H9 (cell line): ENCODE results near the gene EFCAB14. TPM values are rescaled to one million over a fixed set of nuclear protein-coding genes. Genes with fewer than 3 reads are reported as not detected.

Experiments used
- DNase-seq: peaks from one replicate; pipeline ENCODE4 v3.0.0-alpha.2; 2017
- H2AFZ ChIP-seq: one replicate; pipeline ENCODE4 v1.6.1; 2013; ENCODE audit warnings: mild to moderate bottlenecking, low read length, control low read depth, moderate library complexity
- H2AK5ac ChIP-seq: 2 replicates; pipeline ENCODE4 v1.6.1; 2013; ENCODE audit warnings: low read length, control low read depth, mixed read lengths; ENCODE audit not compliant: insufficient read length
- H2BK120ac ChIP-seq: one replicate; pipeline ENCODE4 v1.6.1; 2013; ENCODE audit warnings: low read depth, mild to moderate bottlenecking, low read length, control low read depth, inconsistent platforms; ENCODE audit not compliant: poor library complexity, severe bottlenecking
- H2BK12ac ChIP-seq: 2 replicates; pipeline ENCODE4 v1.6.1; 2013; ENCODE audit warnings: low read length, control low read depth, mixed read lengths, low read depth; ENCODE audit not compliant: insufficient read length
- H2BK15ac ChIP-seq: 2 replicates; pipeline ENCODE4 v1.6.1; 2013; ENCODE audit warnings: low read depth, low read length, control low read depth
- H2BK20ac ChIP-seq: one replicate; pipeline ENCODE4 v1.6.1; 2013; ENCODE audit warnings: low read depth, mild to moderate bottlenecking, low read length, control low read depth, inconsistent platforms; ENCODE audit not compliant: poor library complexity, severe bottlenecking
- H2BK5ac ChIP-seq: 2 replicates; pipeline ENCODE4 v1.6.1; 2013; ENCODE audit warnings: low read length, control low read depth, mixed read lengths; ENCODE audit not compliant: insufficient read length
- H3K14ac ChIP-seq: 2 replicates; pipeline ENCODE4 v1.6.1; 2013; ENCODE audit warnings: low read length, control low read depth; ENCODE audit not compliant: insufficient read depth
- H3K18ac ChIP-seq: 2 replicates; pipeline ENCODE4 v1.6.1; 2013; ENCODE audit warnings: low read depth, mild to moderate bottlenecking, mixed read lengths, low read length, control low read depth; ENCODE audit not compliant: insufficient read length
- H3K23ac ChIP-seq: 2 replicates; pipeline ENCODE4 v1.6.1; 2013; ENCODE audit warnings: low read length, control low read depth, mixed read lengths, low read depth; ENCODE audit not compliant: insufficient read length
- H3K23me2 ChIP-seq: 2 replicates; pipeline ENCODE4 v1.6.1; 2013; ENCODE audit warnings: low read depth, mild to moderate bottlenecking, mixed read lengths, low read length, control low read depth; ENCODE audit not compliant: insufficient read length, poor library complexity, severe bottlenecking
- H3K27ac ChIP-seq: 2 replicates; pipeline ENCODE4 v1.5.1; 2013; ENCODE audit warnings: low read length, control low read depth, mixed read lengths, low read depth; ENCODE audit not compliant: insufficient read length
- H3K27me3 ChIP-seq: 2 replicates; pipeline ENCODE4 v1.6.1; 2013; ENCODE audit warnings: low read length, control low read depth, inconsistent platforms; ENCODE audit not compliant: insufficient read depth
- H3K4ac ChIP-seq: 2 replicates; pipeline ENCODE4 v1.6.1; 2013; ENCODE audit warnings: low read depth, mild to moderate bottlenecking, control low read depth, inconsistent platforms, low read length, moderate library complexity
- H3K4me1 ChIP-seq: 2 replicates; pipeline ENCODE4 v1.6.1; 2013; ENCODE audit warnings: low read length, control low read depth, inconsistent platforms; ENCODE audit not compliant: insufficient read depth
- H3K4me2 ChIP-seq: 2 replicates; pipeline ENCODE4 v1.6.1; 2013; ENCODE audit warnings: low read length, control low read depth, mixed read lengths; ENCODE audit not compliant: insufficient read length, insufficient read depth
- H3K56ac ChIP-seq: 2 replicates; pipeline ENCODE4 v1.6.1; 2013; ENCODE audit warnings: low read depth, mild to moderate bottlenecking, mixed read lengths, low read length, control low read depth; ENCODE audit not compliant: insufficient read length
- H3K79me1 ChIP-seq: 2 replicates; pipeline ENCODE4 v1.6.1; 2013; ENCODE audit warnings: low read depth, mild to moderate bottlenecking, moderate library complexity, low read length, control low read depth, inconsistent platforms; ENCODE audit not compliant: insufficient read depth, poor library complexity, severe bottlenecking
- H3K79me2 ChIP-seq: 2 replicates; pipeline ENCODE4 v1.6.1; 2013; ENCODE audit warnings: low read length, control low read depth, inconsistent platforms; ENCODE audit not compliant: insufficient read depth
- H3K9ac ChIP-seq: 2 replicates; pipeline ENCODE4 v1.6.1; 2013; ENCODE audit warnings: low read length, control low read depth, mixed read lengths; ENCODE audit not compliant: insufficient read length; ENCODE audit errors: extremely low read depth
- H3K9me3 ChIP-seq: one replicate; pipeline ENCODE4 v1.6.1; 2013; ENCODE audit warnings: low read depth, low read length, inconsistent platforms; ENCODE audit not compliant: control insufficient read depth
- H3T11ph ChIP-seq: one replicate; pipeline ENCODE4 v1.6.1; 2013; ENCODE audit warnings: mild to moderate bottlenecking, low read length, control low read depth, inconsistent platforms
- H4K20me1 ChIP-seq: one replicate; pipeline ENCODE4 v1.6.1; 2013; ENCODE audit not compliant: control insufficient read depth, insufficient read length, insufficient read depth
- H4K5ac ChIP-seq: 2 replicates; pipeline ENCODE4 v1.6.1; 2013; ENCODE audit warnings: low read depth, mild to moderate bottlenecking, mixed read lengths, low read length, control low read depth; ENCODE audit not compliant: insufficient read length
- H4K8ac ChIP-seq: replicated peaks from 2 replicates; pipeline ENCODE4 v1.6.1; 2013; ENCODE audit warnings: low read length, control low read depth, mixed read lengths, low read depth; ENCODE audit not compliant: insufficient read length
- H4K91ac ChIP-seq: 2 replicates; pipeline ENCODE4 v1.6.1; 2013; ENCODE audit warnings: low read depth, mild to moderate bottlenecking, moderate library complexity, mixed read lengths, low read length, control low read depth; ENCODE audit not compliant: insufficient read length
- H3K27ac Mint-ChIP-seq, 3 experiments: 2 replicates in 2 of 3; 3 replicates in 1 of 3; pipeline ENCODE4 v1.8.0; 2020 to 2021; ENCODE audit warnings: mixed read lengths in 3 of 3, mild to moderate bottlenecking in 1 of 3, moderate library complexity in 1 of 3
- H3K27me3 Mint-ChIP-seq: 2 replicates; pipeline ENCODE4 v1.8.0; 2021; ENCODE audit warnings: low read depth, mild to moderate bottlenecking, moderate library complexity, mixed read lengths
- H3K36me3 Mint-ChIP-seq, 3 experiments: 2 replicates in 2 of 3; 3 replicates in 1 of 3; pipeline ENCODE4 v1.8.0; 2020 to 2021; ENCODE audit warnings: low read depth in 3 of 3, mixed read lengths in 3 of 3; ENCODE audit not compliant: insufficient read depth in 1 of 3
- H3K4me1 Mint-ChIP-seq, 2 experiments: 2 replicates each; pipeline ENCODE4 v1.8.0; 2020; ENCODE audit warnings: mixed read lengths in 2 of 2
- H3K4me3 Mint-ChIP-seq, 2 experiments: 2 replicates in 1 of 2; 3 replicates in 1 of 2; pipeline ENCODE4 v1.8.0; 2020 to 2021; ENCODE audit warnings: mild to moderate bottlenecking in 2 of 2, mixed read lengths in 2 of 2, moderate library complexity in 1 of 2
- H3K9me3 Mint-ChIP-seq, 2 experiments: 2 replicates in 1 of 2; 3 replicates in 1 of 2; pipeline ENCODE4 v1.8.0; 2020; ENCODE audit warnings: mild to moderate bottlenecking in 2 of 2, mixed read lengths in 2 of 2, moderate library complexity in 1 of 2
- CTCF ChIP-seq: fragments of 200-600 bp; sonication (generic); conservative IDR thresholded peaks from 3 replicates; pipeline ENCODE4 v1.8.0; 2021; ENCODE audit warnings: antibody characterized with exemption, mild to moderate bottlenecking
- WGBS: extraction: QIAGEN DNeasy Blood & Tissue Kit; methylation state at CpG from one replicate; pipeline ENCODE4 v1.1.7; 2013; ENCODE audit warnings: missing lambda C conversion rate, low lambda C conversion rate, mixed read lengths; ENCODE audit not compliant: insufficient read length; ENCODE audit errors: extremely low coverage; 5-methylcytosine and 5-hydroxymethylcytosine counted together
- total RNA-seq: library from RNA; stranded (reverse); gene quantifications from 2 replicates; pipeline ENCODE4 v1.2.1, GENCODE V29; 2021

EFCAB14 gene
- total RNA-seq, 1 experiment from 2014 or later: 42.2 TPM

GRCh38 chr1:46757247-46757955 is 38.5 kb upstream of the EFCAB14 start:
- H4K91ac ChIP-seq: no peak overlapping the region
- no peak overlapping the region for H2BK5ac ChIP-seq
- H3K4me1 ChIP-seq: peaks cover 9% of the 10 kb centered on the region; the same call in 1 of the 2 replicates
- no peak overlapping the region for H3T11ph ChIP-seq
- no peaks in the 10 kb centered on the region; a peak in 1 of 7 replicates for H3K36me3 Mint-ChIP-seq
- no peak overlapping the region for H3K56ac ChIP-seq
- H3K23me2 ChIP-seq: no peaks in the 10 kb centered on the region
- H3K4ac ChIP-seq: no peak overlapping the region
- no peak overlapping the region for H2AFZ ChIP-seq
- no peak overlapping the region for H3K18ac ChIP-seq
- H3K9me3 Mint-ChIP-seq: peaks cover 3 to 6% of the 10 kb centered on the region in 2 experiments; a peak in 3 of 5 replicates
- H4K8ac ChIP-seq: no peak overlapping the region
- H3K79me2 ChIP-seq: no peaks in the 10 kb centered on the region
- H3K9me3 ChIP-seq: no peaks in the 10 kb centered on the region
- no peaks in the 10 kb centered on the region for H3K27me3 ChIP-seq
- no peak overlapping the region for H3K23ac ChIP-seq
- no peak overlapping the region for H4K5ac ChIP-seq
- H3K27ac Mint-ChIP-seq: peak overlapping the region; percentile 29 to 90 (median 61); a peak in 6 of 7 replicates
- H2BK120ac ChIP-seq: no peak overlapping the region
- H2BK20ac ChIP-seq: no peak overlapping the region
- H2BK12ac ChIP-seq: no peak overlapping the region
- no peak overlapping the region for H3K14ac ChIP-seq
- WGBS: no CpG with 5 or more reads among the region's 6 CpGs
- H3K27me3 Mint-ChIP-seq: peaks cover 6% of the 10 kb centered on the region
- no peak overlapping the region for H2BK15ac ChIP-seq
- H3K9ac ChIP-seq: no peak overlapping the region
- H3K4me2 ChIP-seq: no peak overlapping the region
- no peak overlapping the region for H3K27ac ChIP-seq
- peak; percentile 58 for DNase-seq
- H2AK5ac ChIP-seq: no peak overlapping the region
- no peaks in the 10 kb centered on the region for H4K20me1 ChIP-seq
- H3K4me3 Mint-ChIP-seq: peak overlapping the region in 1 of 2 experiments; percentile 39; a peak in 1 of 5 replicates
- no peak for TF ChIP-seq CTCF
- no peaks in the 10 kb centered on the region for H3K79me1 ChIP-seq
- peaks cover 30 to 36% of the 10 kb centered on the region in 2 experiments for H3K4me1 Mint-ChIP-seq
